Activated CD8-positive, alpha-beta T cell treated with anti-CD3 and anti-CD28 coated beads for 36 hours (primary cell): ENCODE data around the gene PRRG4. TPM values are rescaled to one million over a fixed set of nuclear protein-coding genes. Genes with fewer than 3 reads are reported as not detected.

ENCODE experiments used
- ATAC-seq: fragments of 200-7000 bp; cut with Tn5 transposase; one replicate; pipeline ENCODE4 v1.10.0; 2021; ENCODE audit warnings: mild to moderate bottlenecking, moderate library complexity
- CTCF ChIA-PET: fragments of 350-600 bp; sonication (Branson Sonifier 250); formaldehyde crosslinking; loops from one replicate; lab custom pipeline; 2021; ENCODE audit warnings: antibody characterized with exemption; lab: Charles Lee
- POLR2A ChIA-PET: fragments of 350-600 bp; sonication (Branson Sonifier 250); formaldehyde crosslinking; loops from one replicate; lab custom pipeline; 2021; ENCODE audit warnings: antibody characterized with exemption; lab: Charles Lee
- DNase-seq: peaks from one replicate; pipeline ENCODE4 v3.0.0-alpha.2; 2020
- H3K27ac Mint-ChIP-seq: one replicate; pipeline ENCODE4 v1.8.0; 2021; ENCODE audit warnings: mild to moderate bottlenecking, mixed read lengths
- H3K27me3 Mint-ChIP-seq: one replicate; pipeline ENCODE4 v1.8.0; 2021; ENCODE audit warnings: mixed read lengths
- H3K36me3 Mint-ChIP-seq: one replicate; pipeline ENCODE4 v1.8.0; 2021; ENCODE audit warnings: low read depth, mixed read lengths
- H3K4me1 Mint-ChIP-seq: one replicate; pipeline ENCODE4 v1.8.0; 2021; ENCODE audit warnings: low read depth, mixed read lengths
- H3K4me3 Mint-ChIP-seq: one replicate; pipeline ENCODE4 v1.8.0; 2021; ENCODE audit warnings: mild to moderate bottlenecking, moderate library complexity, mixed read lengths
- H3K9me3 Mint-ChIP-seq: one replicate; pipeline ENCODE4 v1.8.0; 2021; ENCODE audit warnings: mixed read lengths
- CTCF ChIP-seq: fragments of 200-600 bp; IDR thresholded peaks from one replicate; pipeline ENCODE4 v1.8.0; 2022; ENCODE audit warnings: antibody characterized with exemption, mild to moderate bottlenecking
- intact Hi-C: fragments of 100-400 bp; cut with micrococcal nuclease; formaldehyde crosslinking; loops from one replicate; pipeline ENCODE4 v1.10.0; 2022
- total RNA-seq, 2 experiments: library from RNA; stranded (reverse); gene quantifications; one replicate each; pipeline ENCODE4 v1.2.3, GENCODE V29; 2021

Gene PRRG4
- total RNA-seq, 2 experiments from 2014 or later, result 0.27 to 0.34 TPM

GRCh38 chr11:32870676-32871075, 40.9 kb downstream of the PRRG4 start:
- Mint-ChIP-seq H3K36me3 (no peaks in the 10 kb centered on the region), H3K9me3 (peaks cover 4% of the 10 kb centered on the region), H3K4me1 (no peaks in the 10 kb centered on the region), H3K27me3 (peaks cover 10% of the 10 kb centered on the region), H3K27ac (no peak overlapping the region), H3K4me3 (no peak overlapping the region)
- intact Hi-C loops, result no loop called here
- ChIA-PET CTCF (interaction anchor here (1.3 kb wide), 1 partner anchor 16 kb away, joined by 3 read pairs; no protein-coding TSS in a partner anchor), POLR2A (no interaction called here)
- TF ChIP-seq CTCF, result no peak
- DNase-seq (peak; percentile 50), ATAC-seq (no peak)

GRCh38 chr11:32874132-32874531, 44.4 kb downstream of the PRRG4 start:
- Mint-ChIP-seq H3K27ac (no peak overlapping the region), H3K27me3 (peaks cover 6% of the 10 kb centered on the region), H3K36me3 (no peaks in the 10 kb centered on the region), H3K4me3 (no peak overlapping the region), H3K9me3 (no peaks in the 10 kb centered on the region), H3K4me1 (no peaks in the 10 kb centered on the region)
- no peak for DNase-seq
- intact Hi-C loops, result no loop called here
- POLR2A ChIA-PET, result no interaction called here
- TF ChIP-seq CTCF, result no peak
- CTCF ChIA-PET, result no interaction called here
- no peak for ATAC-seq

GRCh38 chr11:32881286-32881685, 51.6 kb downstream of the PRRG4 start:
- no peaks in the 10 kb centered on the region for H3K9me3 Mint-ChIP-seq
- ChIA-PET POLR2A (no interaction called here), CTCF (no interaction called here)
- H3K27me3 Mint-ChIP-seq, result peaks cover 1% of the 10 kb centered on the region
- no peak for TF ChIP-seq CTCF
- no peak for ATAC-seq
- no peak for DNase-seq
- H3K4me3 Mint-ChIP-seq, result no peak overlapping the region
- no peaks in the 10 kb centered on the region for H3K36me3 Mint-ChIP-seq
- intact Hi-C loops, result no loop called here
- no peak overlapping the region for H3K27ac Mint-ChIP-seq
- H3K4me1 Mint-ChIP-seq, result no peaks in the 10 kb centered on the region

- DNase-seq (no peak), ATAC-seq (no peak)
- POLR2A ChIA-PET, result no interaction called here
- no peak overlapping the region for H3K27ac Mint-ChIP-seq
- no peak overlapping the region for H3K4me3 Mint-ChIP-seq
- no peaks in the 10 kb centered on the region for H3K4me1 Mint-ChIP-seq
- TF ChIP-seq CTCF, result no peak
- CTCF ChIA-PET, result interaction anchor here (1.0 to 1.7 kb wide), 2 partner anchors 74 to 182 kb away, joined by 3 to 8 read pairs; no protein-coding TSS in a partner anchor
- intact Hi-C loops, result no loop called here
- H3K9me3 Mint-ChIP-seq, result no peaks in the 10 kb centered on the region
- H3K27me3 Mint-ChIP-seq, result no peaks in the 10 kb centered on the region
- no peaks in the 10 kb centered on the region for H3K36me3 Mint-ChIP-seq
Observed at GRCh38 chr11:32883421-32883820, 53.7 kb downstream of the PRRG4 start.

- ATAC-seq (no peak), DNase-seq (no peak)
- Mint-ChIP-seq H3K4me1 (no peaks in the 10 kb centered on the region), H3K27ac (no peak overlapping the region), H3K9me3 (no peaks in the 10 kb centered on the region), H3K4me3 (no peak overlapping the region), H3K36me3 (no peaks in the 10 kb centered on the region), H3K27me3 (no peaks in the 10 kb centered on the region)
- POLR2A ChIA-PET, result no interaction called here
- CTCF ChIA-PET, result interaction anchor here (0.7 to 1.7 kb wide), 3 partner anchors 43 to 181 kb away, joined by 3 to 8 read pairs (median 4); no protein-coding TSS in a partner anchor
- intact Hi-C loops, result no loop called here
- TF ChIP-seq CTCF, result no peak
Observed at GRCh38 chr11:32884023-32884422, 54.3 kb downstream of the PRRG4 start.
